Ishikawa (cell line): Measurements from ENCODE around the gene TP53TG3.
"Not testable (repeated sequence)": the region's sequence is repeated elsewhere in the genome, so short reads cannot be mapped to it uniquely, and the experiment has no call there.

ENCODE experiments used
- CEBPB ChIP-seq: IDR thresholded peaks from 2 replicates; pipeline ENCODE4 v1.6.1; 2012
- EGR1 ChIP-seq: IDR thresholded peaks from 2 replicates; pipeline ENCODE4 v1.6.1; 2012
- EP300 ChIP-seq: IDR thresholded peaks from 2 replicates; pipeline ENCODE4 v1.6.1; 2012; ENCODE audit warnings: borderline replicate concordance
- FOXM1 ChIP-seq: IDR thresholded peaks from 2 replicates; pipeline ENCODE4 v1.6.1; 2012; ENCODE audit warnings: low read depth, borderline replicate concordance
- RAD21 ChIP-seq: IDR thresholded peaks from 2 replicates; pipeline ENCODE4 v1.6.1; 2012; ENCODE audit warnings: low read depth
- YY1 ChIP-seq: IDR thresholded peaks from 2 replicates; pipeline ENCODE4 v1.6.1; 2012; ENCODE audit warnings: low read depth
- ZBTB7A ChIP-seq: IDR thresholded peaks from 2 replicates; pipeline ENCODE4 v1.6.1; 2012; ENCODE audit warnings: low read depth
- TF ChIP-seq, protein P1 (sequence below): IDR thresholded peaks from 2 replicates; pipeline ENCODE4 v1.6.1; 2012

DNA sequence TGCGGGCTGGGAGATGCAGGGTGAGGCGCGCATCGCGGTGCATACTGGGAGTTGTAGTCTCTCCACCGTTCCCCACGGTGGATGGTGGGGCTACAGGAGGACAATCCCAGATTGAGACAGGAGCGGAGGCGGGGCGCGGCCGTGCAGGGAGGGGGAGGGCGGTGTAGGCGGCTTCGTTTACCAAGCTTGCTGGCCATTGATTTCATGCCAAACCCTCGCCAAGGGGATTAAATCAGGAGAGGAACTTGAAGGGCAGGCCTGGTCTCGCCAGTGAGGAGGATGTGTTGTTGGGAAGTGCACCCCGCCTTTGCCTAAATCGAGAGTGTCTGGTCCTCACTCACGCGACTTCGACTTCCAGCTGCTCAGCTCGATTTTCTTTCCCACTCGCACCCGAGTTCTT is at the start of gene TP53TG3:
- not testable (repeated sequence) for TF ChIP-seq EGR1, YY1, CEBPB, ZBTB7A, FOXM1, RAD21, EP300
- TF ChIP-seq, protein P1, sequence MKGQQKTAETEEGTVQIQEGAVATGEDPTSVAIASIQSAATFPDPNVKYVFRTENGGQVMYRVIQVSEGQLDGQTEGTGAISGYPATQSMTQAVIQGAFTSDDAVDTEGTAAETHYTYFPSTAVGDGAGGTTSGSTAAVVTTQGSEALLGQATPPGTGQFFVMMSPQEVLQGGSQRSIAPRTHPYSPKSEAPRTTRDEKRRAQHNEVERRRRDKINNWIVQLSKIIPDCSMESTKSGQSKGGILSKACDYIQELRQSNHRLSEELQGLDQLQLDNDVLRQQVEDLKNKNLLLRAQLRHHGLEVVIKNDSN, result not testable (repeated sequence)
